GM18868 (cell line): ENCODE data around the gene ZNF14.
A peak's percentile ranks its signal among the peaks of the same experiment; 100 is the strongest.
"Not testable (repeated sequence)": the region's sequence is repeated elsewhere in the genome, so short reads cannot be mapped to it uniquely, and the experiment has no call there.

Source experiments
- ATAC-seq: cut with Tn5 transposase; IDR thresholded peaks from one replicate; pipeline ENCODE4 v1.9.1; 2021; ENCODE audit warnings: mild to moderate bottlenecking, moderate library complexity; ENCODE audit not compliant: unreplicated experiment

The ZNF14 gene

GRCh38 chr19:19696386-19696785 lies 36.5 kb downstream of the ZNF14 start:
- ATAC-seq = no peak

GRCh38 chr19:19691683-19692082 lies 41.2 kb downstream of the ZNF14 start:
- no peak for ATAC-seq

- ATAC-seq = not testable (repeated sequence)
Measured at GRCh38 chr19:19689023-19689422, 43.9 kb downstream of the ZNF14 start.

- no peak for ATAC-seq
Measured at GRCh38 chr19:19687090-19687489, 45.8 kb downstream of the ZNF14 start.

- ATAC-seq = no peak
Measured at GRCh38 chr19:19686580-19686979, 46.3 kb downstream of the ZNF14 start.

GRCh38 chr19:19686119-19686518 lies 46.8 kb downstream of the ZNF14 start:
- not testable (repeated sequence) for ATAC-seq

GRCh38 chr19:19679176-19680073 lies 53.5 kb downstream of the ZNF14 start:
- no peak for ATAC-seq

GRCh38 chr19:19677579-19677978 lies 55.3 kb downstream of the ZNF14 start:
- ATAC-seq = no peak

- ATAC-seq = no peak
Measured at GRCh38 chr19:19674315-19674714, 58.6 kb downstream of the ZNF14 start.

GRCh38 chr19:19672816-19673215 lies 60.1 kb downstream of the ZNF14 start:
- ATAC-seq = no peak

GRCh38 chr19:19670070-19670551 lies 62.8 kb downstream of the ZNF14 start:
- no peak for ATAC-seq

GRCh38 chr19:19668230-19669012 lies 64.5 kb downstream of the ZNF14 start, which contains the start of gene ZNF101:
Gene ZNF101, plus strand, starts transcription at chr19:19668839. Its CDS starts 125 bp downstream, at chr19:19668964.
- ATAC-seq = peak; percentile 73

GRCh38 chr19:19665420-19665948 lies 67.4 kb downstream of the ZNF14 start:
- not testable (repeated sequence) for ATAC-seq

GRCh38 chr19:19663256-19664120 lies 69.4 kb downstream of the ZNF14 start, which contains the start of gene ATP13A1:
Gene ATP13A1, minus strand, starts transcription at chr19:19663676. Its CDS starts 10 bp downstream, at chr19:19663666.
- peak; percentile 74 for ATAC-seq

GRCh38 chr19:19662871-19663255 lies 70.0 kb downstream of the ZNF14 start:
- ATAC-seq = no peak

- ATAC-seq = no peak
Measured at GRCh38 chr19:19662344-19662743, 70.6 kb downstream of the ZNF14 start.

- peak; percentile 47 for ATAC-seq
Measured at GRCh38 chr19:19661675-19662251, 71.1 kb downstream of the ZNF14 start.

GRCh38 chr19:19661141-19661674 lies 71.7 kb downstream of the ZNF14 start:
- ATAC-seq = no peak
